DND-41 (cell line): ENCODE measurements around the gene OR5B21.

Experiments
- EZH2 ChIP-seq: IDR thresholded peaks from 3 replicates; pipeline ENCODE4 v1.6.1; 2012; ENCODE audit warnings: borderline replicate concordance, low read depth, mild to moderate bottlenecking, moderate library complexity, low read length, inconsistent platforms; ENCODE audit not compliant: severe bottlenecking
- TF ChIP-seq, protein P1 (sequence below): IDR thresholded peaks from 2 replicates; pipeline ENCODE4 v1.5.1; 2012; ENCODE audit warnings: borderline replicate concordance, low read length, moderate library complexity, mild to moderate bottlenecking; ENCODE audit not compliant: poor library complexity, severe bottlenecking; ENCODE audit errors: extremely low read depth

DNA sequence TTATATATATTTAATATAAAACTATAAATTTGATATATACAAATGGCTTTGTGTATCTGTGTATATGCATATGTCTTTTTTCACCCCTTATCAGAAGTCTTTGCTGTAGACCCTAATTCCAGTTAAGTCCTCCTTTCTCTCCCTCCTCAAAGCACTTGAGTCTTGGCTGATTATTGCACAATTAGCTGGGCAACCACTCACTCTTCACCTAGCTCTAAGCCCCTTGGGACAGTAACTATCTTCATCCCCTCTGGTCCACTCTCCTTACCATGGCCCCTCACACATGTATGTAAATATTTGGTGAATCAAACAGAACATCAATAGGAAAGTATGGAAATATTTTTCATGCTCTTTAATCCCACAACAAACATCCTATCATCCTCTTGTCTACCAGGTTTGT is 909 bp upstream of the OR5B21 start:
- TF ChIP-seq, protein P1, sequence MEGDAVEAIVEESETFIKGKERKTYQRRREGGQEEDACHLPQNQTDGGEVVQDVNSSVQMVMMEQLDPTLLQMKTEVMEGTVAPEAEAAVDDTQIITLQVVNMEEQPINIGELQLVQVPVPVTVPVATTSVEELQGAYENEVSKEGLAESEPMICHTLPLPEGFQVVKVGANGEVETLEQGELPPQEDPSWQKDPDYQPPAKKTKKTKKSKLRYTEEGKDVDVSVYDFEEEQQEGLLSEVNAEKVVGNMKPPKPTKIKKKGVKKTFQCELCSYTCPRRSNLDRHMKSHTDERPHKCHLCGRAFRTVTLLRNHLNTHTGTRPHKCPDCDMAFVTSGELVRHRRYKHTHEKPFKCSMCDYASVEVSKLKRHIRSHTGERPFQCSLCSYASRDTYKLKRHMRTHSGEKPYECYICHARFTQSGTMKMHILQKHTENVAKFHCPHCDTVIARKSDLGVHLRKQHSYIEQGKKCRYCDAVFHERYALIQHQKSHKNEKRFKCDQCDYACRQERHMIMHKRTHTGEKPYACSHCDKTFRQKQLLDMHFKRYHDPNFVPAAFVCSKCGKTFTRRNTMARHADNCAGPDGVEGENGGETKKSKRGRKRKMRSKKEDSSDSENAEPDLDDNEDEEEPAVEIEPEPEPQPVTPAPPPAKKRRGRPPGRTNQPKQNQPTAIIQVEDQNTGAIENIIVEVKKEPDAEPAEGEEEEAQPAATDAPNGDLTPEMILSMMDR: no peak
- TF ChIP-seq EZH2: no peak
